HG03342 (cell line): ENCODE data around the gene DPP9.
"Not testable (repeated sequence)": the region's sequence is repeated elsewhere in the genome, so short reads cannot be mapped to it uniquely, and the experiment has no call there.

Experiments used
- ATAC-seq: cut with Tn5 transposase; IDR thresholded peaks from one replicate; pipeline ENCODE4 v1.9.1; 2021; ENCODE audit warnings: mild to moderate bottlenecking, moderate library complexity; ENCODE audit not compliant: unreplicated experiment

DPP9 gene

DNA sequence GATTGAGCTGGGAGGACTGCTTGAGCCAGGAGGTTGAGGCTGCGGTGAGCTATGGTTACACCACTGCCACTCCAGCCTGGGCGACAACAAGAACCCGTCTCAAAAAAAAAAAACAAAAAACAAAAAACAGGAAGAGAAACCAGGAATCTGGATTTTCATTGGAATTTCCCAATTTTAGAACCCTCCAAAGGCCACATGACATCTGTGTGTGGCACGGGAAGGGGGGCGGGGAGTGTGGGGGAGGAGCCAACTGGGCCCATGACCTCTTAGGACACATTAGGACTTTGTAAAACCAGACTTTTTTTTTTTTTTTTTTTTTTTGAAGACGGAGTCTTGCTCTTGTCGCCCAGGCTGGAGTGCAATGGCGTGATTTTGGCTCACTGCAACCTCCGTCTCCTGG, 32.3 kb downstream of the DPP9 start:
- no peak for ATAC-seq

DNA sequence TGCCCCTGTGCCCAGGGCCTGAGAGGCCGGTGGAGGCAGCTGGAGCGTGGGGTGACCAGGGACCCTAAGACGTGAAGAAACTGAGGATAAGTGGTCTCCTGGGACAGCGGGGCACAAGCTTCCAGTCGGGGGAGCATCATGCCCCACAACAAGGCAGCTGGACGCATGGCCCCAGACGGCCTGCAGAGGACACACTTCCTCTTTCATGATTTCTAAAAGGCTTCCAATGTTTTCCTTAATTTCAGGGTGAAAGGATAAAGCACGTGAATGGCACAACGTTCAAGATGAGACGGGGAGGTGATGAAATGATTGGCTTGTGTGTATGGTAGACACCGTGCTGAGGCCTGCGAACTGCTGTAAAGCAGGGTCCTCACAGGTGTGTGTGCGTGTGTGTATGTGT, 33.3 kb downstream of the DPP9 start:
- no peak for ATAC-seq

- no peak for ATAC-seq
Observed at GRCh38 chr19:4689403-4689802, 34.2 kb downstream of the DPP9 start.

- no peak for ATAC-seq
Observed at GRCh38 chr19:4688587-4688986, 35.1 kb downstream of the DPP9 start.

- no peak for ATAC-seq
Observed at GRCh38 chr19:4687396-4687795, 36.2 kb downstream of the DPP9 start.

- no peak for ATAC-seq
Observed at GRCh38 chr19:4686700-4687099, 36.9 kb downstream of the DPP9 start.

- no peak for ATAC-seq
Observed at GRCh38 chr19:4684312-4685095, 39.1 kb downstream of the DPP9 start.

- no peak for ATAC-seq
Observed at GRCh38 chr19:4682417-4683200, 41.0 kb downstream of the DPP9 start.

DNA sequence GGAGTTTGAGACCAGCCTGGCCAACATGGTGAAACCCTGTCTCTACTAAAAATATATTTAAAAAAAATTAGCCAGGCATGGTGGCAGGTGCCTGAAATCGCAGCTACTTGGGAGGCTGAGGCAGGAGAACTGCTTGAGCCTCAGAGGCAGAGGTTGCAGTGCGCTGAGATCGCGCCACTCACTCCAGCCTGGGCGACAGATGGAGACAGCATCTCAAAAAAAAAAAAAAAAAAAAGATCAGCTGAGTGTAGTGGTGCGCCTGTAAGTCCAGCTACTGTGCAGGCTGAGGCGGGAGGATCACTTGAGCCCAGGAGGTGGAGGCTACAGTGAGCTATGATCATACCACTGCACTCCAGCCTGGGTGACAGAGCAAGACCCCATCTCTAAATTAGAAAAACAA, 43.6 kb downstream of the DPP9 start:
- ATAC-seq: not testable (repeated sequence)

DNA sequence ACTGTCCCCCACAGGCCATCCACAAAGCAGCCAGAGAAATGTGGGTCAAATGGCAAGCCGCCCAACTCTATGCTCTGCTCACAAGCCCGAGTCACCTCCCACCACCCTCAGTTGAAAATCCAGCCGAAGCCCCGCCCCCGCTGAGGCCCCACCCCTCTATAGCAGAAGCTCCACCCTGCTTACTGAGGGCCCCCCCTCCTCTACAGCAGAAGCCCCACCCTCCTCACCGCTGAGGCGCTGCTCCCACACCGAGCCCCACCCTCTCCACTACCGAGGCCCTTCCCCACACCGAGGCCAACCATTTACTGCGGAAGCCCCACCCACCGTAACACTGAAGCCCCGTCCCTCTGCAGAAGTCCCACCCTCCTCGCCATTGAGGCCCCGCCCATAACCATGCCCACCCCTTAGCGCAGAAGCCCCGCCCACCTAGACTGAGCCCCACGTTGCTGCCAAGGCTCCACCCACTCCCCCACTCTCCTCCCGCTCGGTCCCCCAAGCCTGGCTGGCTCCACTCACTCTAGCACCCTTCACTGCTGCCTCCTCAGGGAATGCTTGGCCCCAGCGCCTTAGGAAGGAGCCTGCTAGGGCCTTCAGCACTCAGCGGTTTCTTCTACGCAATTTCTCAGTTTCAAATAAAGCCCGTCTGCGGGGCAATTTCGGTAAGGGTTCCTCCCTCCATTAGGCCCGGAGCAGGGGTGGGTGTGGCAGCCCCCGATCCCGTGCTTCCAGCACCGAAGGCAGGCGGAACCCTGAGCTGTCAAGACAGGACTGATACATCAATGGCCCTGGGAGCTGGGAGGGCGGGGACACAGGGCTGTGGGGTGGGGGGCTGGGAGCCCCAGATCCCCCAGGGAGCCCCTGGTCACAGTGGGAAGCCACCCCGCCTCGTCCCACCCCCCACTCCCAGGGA, 44.5 kb downstream of the DPP9 start:
- no peak for ATAC-seq

DNA sequence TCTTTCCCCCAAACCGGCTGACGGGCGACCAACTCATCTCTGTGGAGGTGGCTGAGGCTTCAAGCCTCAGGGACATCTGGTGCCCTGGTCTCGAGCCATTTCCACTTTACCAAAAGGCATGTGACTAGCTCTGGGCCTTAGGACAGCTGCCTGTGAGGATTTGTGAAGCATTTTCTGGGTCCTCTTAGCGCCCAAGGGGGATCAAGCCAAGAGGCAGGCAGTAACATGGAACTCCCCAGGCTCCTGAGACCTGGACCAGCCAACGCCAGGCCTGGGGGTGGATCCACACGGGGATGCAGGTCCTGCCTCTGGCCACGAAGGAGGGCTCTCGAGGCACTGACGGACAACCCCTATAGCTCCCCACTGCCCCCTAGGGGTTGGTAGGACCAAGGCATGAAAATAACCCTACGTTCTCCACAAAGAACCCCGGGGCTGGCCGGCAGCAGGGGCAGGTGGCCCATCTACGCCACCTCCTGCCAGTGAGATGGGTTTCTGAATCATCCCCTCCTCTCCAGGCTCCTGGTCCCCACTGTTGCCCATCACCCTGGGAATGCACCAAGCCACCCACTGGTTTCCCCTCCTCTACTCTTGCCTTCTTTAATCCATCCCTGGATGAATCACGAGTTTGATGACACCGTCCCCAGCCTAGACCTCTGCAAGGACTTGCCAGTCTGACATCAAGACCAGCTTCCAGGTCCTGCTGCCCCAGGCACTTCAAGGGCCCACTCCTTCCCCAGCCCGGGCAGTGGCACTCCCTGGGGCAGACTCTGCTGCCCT, 46.5 kb downstream of the DPP9 start:
- no peak for ATAC-seq

DNA sequence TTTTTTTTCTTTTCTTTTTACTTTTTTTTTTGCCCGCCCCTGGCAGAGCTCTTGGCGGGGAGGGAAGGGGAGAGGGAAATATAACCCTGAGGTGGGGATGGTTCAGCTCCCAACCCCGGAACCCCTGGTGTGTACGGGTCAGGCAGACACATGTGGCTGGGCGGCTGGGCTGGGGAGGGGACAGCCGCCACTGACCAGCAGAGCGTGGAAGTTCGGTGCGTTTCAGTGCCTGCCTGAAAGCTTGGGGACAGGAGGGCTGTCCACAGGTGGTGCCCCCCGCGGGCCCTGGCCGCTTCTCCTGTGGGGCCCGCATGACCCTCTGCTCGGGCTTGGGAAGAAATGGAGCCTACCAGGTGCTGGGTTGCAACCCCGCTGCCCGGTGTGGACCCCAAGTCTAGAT, 48.3 kb downstream of the DPP9 start:
- ATAC-seq: no peak

DNA sequence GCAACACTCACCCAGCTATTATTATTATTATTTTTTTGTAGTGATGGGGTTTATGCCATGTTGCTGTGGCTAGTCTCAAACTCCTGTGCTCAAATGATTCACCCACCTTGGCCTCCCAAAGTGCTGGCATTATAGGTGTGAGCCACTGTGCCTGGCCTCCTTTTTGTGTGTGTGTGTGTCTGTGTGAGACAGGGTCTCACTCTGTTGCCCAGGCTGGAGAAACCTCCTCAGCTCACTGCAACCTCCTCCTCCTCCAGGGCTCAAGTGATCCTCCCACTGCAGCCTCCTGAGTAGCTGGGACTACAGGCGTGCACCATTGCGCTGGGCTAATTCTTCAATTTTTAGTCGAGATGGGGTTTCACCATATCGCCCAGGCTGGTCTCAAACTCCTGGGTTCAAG, 49.9 kb downstream of the DPP9 start:
- no peak for ATAC-seq

GRCh38 chr19:4673216-4673615, 50.4 kb downstream of the DPP9 start:
- no peak for ATAC-seq

GRCh38 chr19:4671185-4671851, 52.3 kb downstream of the DPP9 start:
- no peak for ATAC-seq

DNA sequence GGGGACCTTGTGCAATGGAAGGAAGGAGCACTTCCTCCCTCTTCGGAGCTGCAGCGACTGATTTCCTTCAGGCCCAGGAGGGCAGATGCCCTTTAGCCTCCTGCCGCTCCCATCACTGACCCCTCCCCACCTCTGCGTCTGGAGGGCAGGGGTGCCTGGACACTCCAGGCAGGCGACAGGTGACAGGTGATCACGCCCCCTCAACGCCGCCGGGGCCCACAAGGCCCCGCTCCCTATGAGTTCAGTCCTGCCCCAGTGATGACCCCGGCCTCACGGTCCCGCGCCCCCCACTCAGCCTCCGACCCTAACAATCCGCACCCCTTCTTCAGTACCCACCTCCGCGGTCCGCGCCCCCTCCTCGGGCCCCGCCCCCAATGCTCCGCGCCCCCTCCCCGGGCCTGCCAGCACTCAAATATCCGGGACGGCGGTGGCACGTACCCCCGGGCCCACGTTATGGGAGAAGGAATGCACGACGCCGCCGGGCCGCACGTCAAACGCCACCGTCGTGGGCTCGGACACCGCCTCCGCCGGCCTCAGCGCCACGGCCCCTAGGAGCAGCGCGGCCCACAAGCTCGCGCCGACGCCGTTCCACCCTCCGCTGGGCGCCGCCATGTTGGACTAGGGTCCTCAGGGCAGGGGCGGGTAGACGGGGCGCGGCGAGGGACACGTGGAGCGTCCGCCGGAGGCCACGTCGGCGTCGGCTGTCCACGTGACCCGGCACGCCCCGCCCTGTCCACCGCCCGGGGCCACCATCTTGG, 53.7 kb downstream of the DPP9 start, which contains the start of gene MYDGF:
Gene MYDGF (minus strand): TSS at position 620 of the 758 bp plus-strand sequence. CDS start 8 bp downstream, at position 612.
- ATAC-seq: peak; percentile 81

DNA sequence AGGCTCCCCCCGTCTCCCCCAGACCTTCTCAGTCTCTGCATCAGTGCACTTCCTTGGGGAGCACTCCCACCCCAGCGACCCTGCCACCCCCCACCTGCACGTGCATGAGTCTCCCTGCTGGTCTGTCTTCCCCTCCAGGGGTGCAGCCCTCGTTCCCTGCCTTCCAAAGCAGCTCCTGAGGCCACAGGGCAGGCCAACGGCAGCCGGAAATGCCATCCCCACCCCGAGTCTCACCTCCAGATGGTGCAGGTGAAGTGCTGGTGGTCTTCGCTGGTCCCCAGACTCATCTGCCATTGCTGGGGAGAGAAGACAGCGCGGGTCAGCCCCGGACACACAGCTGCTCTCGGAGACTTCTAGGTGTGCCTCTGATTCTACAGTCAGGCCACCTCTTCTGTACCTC, 59.0 kb downstream of the DPP9 start:
- ATAC-seq: no peak

- no peak for ATAC-seq
Observed at GRCh38 chr19:4662812-4663211, 60.8 kb downstream of the DPP9 start.

DNA sequence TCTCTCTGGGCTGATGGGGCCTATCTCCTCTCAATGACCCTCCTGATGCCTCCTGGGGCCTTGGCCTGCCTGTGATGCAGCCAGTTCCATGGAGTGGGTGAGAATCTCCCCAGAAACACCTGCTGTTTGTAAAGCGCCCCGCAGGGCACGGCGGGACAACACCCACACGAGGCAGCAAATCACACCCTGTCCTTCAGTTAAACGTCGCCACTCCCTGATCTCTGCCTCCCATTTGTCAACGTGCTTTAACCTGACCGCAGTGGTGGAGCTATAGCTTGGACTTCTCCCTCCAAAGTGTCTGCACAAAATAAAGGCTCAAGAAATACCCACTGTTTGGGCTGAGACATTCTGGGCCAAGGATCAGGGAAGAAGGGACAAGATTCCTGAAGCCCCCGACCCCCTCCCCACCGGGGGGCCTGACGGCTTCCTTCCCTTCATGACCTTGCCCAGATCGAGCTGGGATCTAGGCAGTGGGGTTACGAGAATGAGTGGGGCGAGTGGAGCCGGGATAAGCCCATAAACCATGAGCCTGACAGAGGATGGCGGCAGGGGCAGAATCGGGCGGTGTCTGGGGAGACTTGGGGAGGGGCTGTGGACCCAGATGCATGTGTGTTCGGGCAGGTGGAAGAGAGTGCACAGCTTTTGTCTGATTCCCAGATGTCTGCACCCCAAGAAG, 61.5 kb downstream of the DPP9 start:
- ATAC-seq: no peak
